H9 (cell line): ENCODE measurements around the gene NCKAP5. TPM values are rescaled to one million over a fixed set of nuclear protein-coding genes. Genes with fewer than 3 reads are reported as not detected.

Source experiments
- DNase-seq: peaks from one replicate; pipeline ENCODE4 v3.0.0-alpha.2; 2017
- H2AFZ ChIP-seq: one replicate; pipeline ENCODE4 v1.6.1; 2013; ENCODE audit warnings: mild to moderate bottlenecking, low read length, control low read depth, moderate library complexity
- H2AK5ac ChIP-seq: 2 replicates; pipeline ENCODE4 v1.6.1; 2013; ENCODE audit warnings: low read length, control low read depth, mixed read lengths; ENCODE audit not compliant: insufficient read length
- H2BK120ac ChIP-seq: one replicate; pipeline ENCODE4 v1.6.1; 2013; ENCODE audit warnings: low read depth, mild to moderate bottlenecking, low read length, control low read depth, inconsistent platforms; ENCODE audit not compliant: poor library complexity, severe bottlenecking
- H2BK12ac ChIP-seq: 2 replicates; pipeline ENCODE4 v1.6.1; 2013; ENCODE audit warnings: low read length, control low read depth, mixed read lengths, low read depth; ENCODE audit not compliant: insufficient read length
- H2BK15ac ChIP-seq: 2 replicates; pipeline ENCODE4 v1.6.1; 2013; ENCODE audit warnings: low read depth, low read length, control low read depth
- H2BK20ac ChIP-seq: one replicate; pipeline ENCODE4 v1.6.1; 2013; ENCODE audit warnings: low read depth, mild to moderate bottlenecking, low read length, control low read depth, inconsistent platforms; ENCODE audit not compliant: poor library complexity, severe bottlenecking
- H2BK5ac ChIP-seq: 2 replicates; pipeline ENCODE4 v1.6.1; 2013; ENCODE audit warnings: low read length, control low read depth, mixed read lengths; ENCODE audit not compliant: insufficient read length
- H3K14ac ChIP-seq: 2 replicates; pipeline ENCODE4 v1.6.1; 2013; ENCODE audit warnings: low read length, control low read depth; ENCODE audit not compliant: insufficient read depth
- H3K18ac ChIP-seq: 2 replicates; pipeline ENCODE4 v1.6.1; 2013; ENCODE audit warnings: low read depth, mild to moderate bottlenecking, mixed read lengths, low read length, control low read depth; ENCODE audit not compliant: insufficient read length
- H3K23ac ChIP-seq: 2 replicates; pipeline ENCODE4 v1.6.1; 2013; ENCODE audit warnings: low read length, control low read depth, mixed read lengths, low read depth; ENCODE audit not compliant: insufficient read length
- H3K23me2 ChIP-seq: 2 replicates; pipeline ENCODE4 v1.6.1; 2013; ENCODE audit warnings: low read depth, mild to moderate bottlenecking, mixed read lengths, low read length, control low read depth; ENCODE audit not compliant: insufficient read length, poor library complexity, severe bottlenecking
- H3K27ac ChIP-seq: 2 replicates; pipeline ENCODE4 v1.5.1; 2013; ENCODE audit warnings: low read length, control low read depth, mixed read lengths, low read depth; ENCODE audit not compliant: insufficient read length
- H3K27me3 ChIP-seq: 2 replicates; pipeline ENCODE4 v1.6.1; 2013; ENCODE audit warnings: low read length, control low read depth, inconsistent platforms; ENCODE audit not compliant: insufficient read depth
- H3K4ac ChIP-seq: 2 replicates; pipeline ENCODE4 v1.6.1; 2013; ENCODE audit warnings: low read depth, mild to moderate bottlenecking, control low read depth, inconsistent platforms, low read length, moderate library complexity
- H3K4me1 ChIP-seq: 2 replicates; pipeline ENCODE4 v1.6.1; 2013; ENCODE audit warnings: low read length, control low read depth, inconsistent platforms; ENCODE audit not compliant: insufficient read depth
- H3K4me2 ChIP-seq: 2 replicates; pipeline ENCODE4 v1.6.1; 2013; ENCODE audit warnings: low read length, control low read depth, mixed read lengths; ENCODE audit not compliant: insufficient read length, insufficient read depth
- H3K56ac ChIP-seq: 2 replicates; pipeline ENCODE4 v1.6.1; 2013; ENCODE audit warnings: low read depth, mild to moderate bottlenecking, mixed read lengths, low read length, control low read depth; ENCODE audit not compliant: insufficient read length
- H3K79me1 ChIP-seq: 2 replicates; pipeline ENCODE4 v1.6.1; 2013; ENCODE audit warnings: low read depth, mild to moderate bottlenecking, moderate library complexity, low read length, control low read depth, inconsistent platforms; ENCODE audit not compliant: insufficient read depth, poor library complexity, severe bottlenecking
- H3K79me2 ChIP-seq: 2 replicates; pipeline ENCODE4 v1.6.1; 2013; ENCODE audit warnings: low read length, control low read depth, inconsistent platforms; ENCODE audit not compliant: insufficient read depth
- H3K9ac ChIP-seq: 2 replicates; pipeline ENCODE4 v1.6.1; 2013; ENCODE audit warnings: low read length, control low read depth, mixed read lengths; ENCODE audit not compliant: insufficient read length; ENCODE audit errors: extremely low read depth
- H3K9me3 ChIP-seq: one replicate; pipeline ENCODE4 v1.6.1; 2013; ENCODE audit warnings: low read depth, low read length, inconsistent platforms; ENCODE audit not compliant: control insufficient read depth
- H3T11ph ChIP-seq: one replicate; pipeline ENCODE4 v1.6.1; 2013; ENCODE audit warnings: mild to moderate bottlenecking, low read length, control low read depth, inconsistent platforms
- H4K20me1 ChIP-seq: one replicate; pipeline ENCODE4 v1.6.1; 2013; ENCODE audit not compliant: control insufficient read depth, insufficient read length, insufficient read depth
- H4K5ac ChIP-seq: 2 replicates; pipeline ENCODE4 v1.6.1; 2013; ENCODE audit warnings: low read depth, mild to moderate bottlenecking, mixed read lengths, low read length, control low read depth; ENCODE audit not compliant: insufficient read length
- H4K8ac ChIP-seq: replicated peaks from 2 replicates; pipeline ENCODE4 v1.6.1; 2013; ENCODE audit warnings: low read length, control low read depth, mixed read lengths, low read depth; ENCODE audit not compliant: insufficient read length
- H4K91ac ChIP-seq: 2 replicates; pipeline ENCODE4 v1.6.1; 2013; ENCODE audit warnings: low read depth, mild to moderate bottlenecking, moderate library complexity, mixed read lengths, low read length, control low read depth; ENCODE audit not compliant: insufficient read length
- H3K27ac Mint-ChIP-seq, 3 experiments: 2 replicates in 2 of 3; 3 replicates in 1 of 3; pipeline ENCODE4 v1.8.0; 2020 to 2021; ENCODE audit warnings: mixed read lengths in 3 of 3, mild to moderate bottlenecking in 1 of 3, moderate library complexity in 1 of 3
- H3K27me3 Mint-ChIP-seq: 2 replicates; pipeline ENCODE4 v1.8.0; 2021; ENCODE audit warnings: low read depth, mild to moderate bottlenecking, moderate library complexity, mixed read lengths
- H3K36me3 Mint-ChIP-seq, 3 experiments: 2 replicates in 2 of 3; 3 replicates in 1 of 3; pipeline ENCODE4 v1.8.0; 2020 to 2021; ENCODE audit warnings: low read depth in 3 of 3, mixed read lengths in 3 of 3; ENCODE audit not compliant: insufficient read depth in 1 of 3
- H3K4me1 Mint-ChIP-seq, 2 experiments: 2 replicates each; pipeline ENCODE4 v1.8.0; 2020; ENCODE audit warnings: mixed read lengths in 2 of 2
- H3K4me3 Mint-ChIP-seq, 2 experiments: 2 replicates in 1 of 2; 3 replicates in 1 of 2; pipeline ENCODE4 v1.8.0; 2020 to 2021; ENCODE audit warnings: mild to moderate bottlenecking in 2 of 2, mixed read lengths in 2 of 2, moderate library complexity in 1 of 2
- H3K9me3 Mint-ChIP-seq, 2 experiments: 2 replicates in 1 of 2; 3 replicates in 1 of 2; pipeline ENCODE4 v1.8.0; 2020; ENCODE audit warnings: mild to moderate bottlenecking in 2 of 2, mixed read lengths in 2 of 2, moderate library complexity in 1 of 2
- CTCF ChIP-seq: fragments of 200-600 bp; sonication (generic); conservative IDR thresholded peaks from 3 replicates; pipeline ENCODE4 v1.8.0; 2021; ENCODE audit warnings: antibody characterized with exemption, mild to moderate bottlenecking
- WGBS: extraction: QIAGEN DNeasy Blood & Tissue Kit; methylation state at CpG from one replicate; pipeline ENCODE4 v1.1.7; 2013; ENCODE audit warnings: missing lambda C conversion rate, low lambda C conversion rate, mixed read lengths; ENCODE audit not compliant: insufficient read length; ENCODE audit errors: extremely low coverage; 5-methylcytosine and 5-hydroxymethylcytosine counted together
- total RNA-seq: library from RNA; stranded (reverse); gene quantifications from 2 replicates; pipeline ENCODE4 v1.2.1, GENCODE V29; 2021

NCKAP5 gene
- total RNA-seq, 1 experiment from 2014 or later: 0.26 TPM

- Histone ChIP-seq H2BK20ac (no peak overlapping the region), H3K23me2 (no peaks in the 10 kb centered on the region), H3K9me3 (no peaks in the 10 kb centered on the region), H4K8ac (no peak overlapping the region), H3K9ac (no peak overlapping the region), H3K79me1 (no peaks in the 10 kb centered on the region), H4K20me1 (no peaks in the 10 kb centered on the region), H3K4ac (no peak overlapping the region), H2AK5ac (no peak overlapping the region), H3K18ac (no peak overlapping the region), H3K56ac (no peak overlapping the region), H3T11ph (no peak overlapping the region), H2BK120ac (no peak overlapping the region), H3K79me2 (no peaks in the 10 kb centered on the region), H4K5ac (no peak overlapping the region), H3K4me1 (no peaks in the 10 kb centered on the region), H4K91ac (no peak overlapping the region), H3K14ac (no peak overlapping the region), H3K4me2 (no peak overlapping the region), H3K27ac (no peak overlapping the region), H3K27me3 (no peaks in the 10 kb centered on the region), H2BK5ac (no peak overlapping the region), H2BK12ac (no peak overlapping the region), H3K23ac (no peak overlapping the region), H2AFZ (no peak overlapping the region), H2BK15ac (no peak overlapping the region)
- H3K4me3 Mint-ChIP-seq: no peak overlapping the region
- H3K36me3 Mint-ChIP-seq: no peaks in the 10 kb centered on the region; a peak in 1 of 7 replicates
- H3K9me3 Mint-ChIP-seq: peaks cover 3 to 4% of the 10 kb centered on the region in 2 experiments; a peak in 3 of 5 replicates
- no peak for TF ChIP-seq CTCF
- H3K4me1 Mint-ChIP-seq: 0 out of 4 replicates have a peak, but pooled peaks cover 0 to 3% of the 10 kb centered on the region in 2 experiments
- no peak for DNase-seq
- no peaks in the 10 kb centered on the region for H3K27me3 Mint-ChIP-seq
- WGBS: no CpG with 5 or more reads among the region's 5 CpGs
- H3K27ac Mint-ChIP-seq: no peak overlapping the region
Measured at GRCh38 chr2:133213651-133214050, 354.6 kb downstream of the NCKAP5 start.
